Vagina (tissue), 2 donors: Measurements from ENCODE around the gene RHOJ. TPM values are rescaled to one million over a fixed set of nuclear protein-coding genes. Genes with fewer than 3 reads are reported as not detected.
A peak's percentile ranks its signal among the peaks of the same experiment; 100 is the strongest.
"Not testable (repeated sequence)": the region's sequence is repeated elsewhere in the genome, so short reads cannot be mapped to it uniquely, and the experiment has no call there.

Experiments used
- DNase-seq, 2 donors: peaks; one replicate each; pipeline ENCODE4 v3.0.0-alpha.2; 2017; ENCODE audit errors: extremely low spot score in 2 of 2
- H3K27ac ChIP-seq: fragments of 200-600 bp; sonication (generic); one replicate; pipeline ENCODE4 v1.5.1; 2019
- H3K27me3 ChIP-seq: fragments of 200-600 bp; sonication (generic); one replicate; pipeline ENCODE4 v1.5.1; 2019
- H3K36me3 ChIP-seq, 2 donors: fragments of 200-600 bp; sonication (generic); one replicate each; pipeline ENCODE4 v1.5.1; 2017 to 2019
- H3K4me1 ChIP-seq: fragments of 200-600 bp; sonication (generic); one replicate; pipeline ENCODE4 v1.5.1; 2019
- H3K4me3 ChIP-seq, 2 donors: fragments of 200-600 bp; sonication (generic); 1 replicate in 1 of 2; 2 replicates in 1 of 2; pipeline ENCODE4 v1.5.1; 2016 to 2019
- H3K9me3 ChIP-seq: fragments of 200-600 bp; sonication (generic); one replicate; pipeline ENCODE4 v1.5.1; 2019
- CTCF ChIP-seq, 3 experiments: fragments of 450-650 bp in 2 of 3; fragments of 200-600 bp in 1 of 3; sonication (generic) in 1 of 3; IDR thresholded peaks; one replicate each; pipeline ENCODE4 v1.5.1; 2017 to 2019; ENCODE audit warnings: antibody characterized with exemption in 3 of 3, mild to moderate bottlenecking in 2 of 3, moderate library complexity in 2 of 3
- POLR2A ChIP-seq, 2 donors: fragments of 450-650 bp; IDR thresholded peaks; one replicate each; pipeline ENCODE4 v1.6.1; 2017; ENCODE audit warnings: antibody characterized with exemption in 2 of 2, mild to moderate bottlenecking in 2 of 2, moderate library complexity in 2 of 2
- POLR2AphosphoS5 ChIP-seq, 2 donors: sonication (generic); formaldehyde crosslinking; IDR thresholded peaks; one replicate each; pipeline ENCODE4 v1.9.0; 2017; ENCODE audit warnings: antibody characterized with exemption in 2 of 2, mild to moderate bottlenecking in 2 of 2, low read depth in 1 of 2; ENCODE audit not compliant: insufficient read depth in 1 of 2
- intact Hi-C: fragments of 100-400 bp; cut with DNase I; formaldehyde crosslinking; loops from one replicate; pipeline ENCODE4 v1.15.1; 2023
- total RNA-seq: library from RNA; depleted of rRNA; stranded (reverse); fragments of >200 nt; gene quantifications from one replicate; pipeline ENCODE4 v1.2.3, GENCODE V29; 2016

The RHOJ gene
- total RNA-seq, 1 donor from 2014 or later = 10.8 TPM

GRCh38 chr14:63276016-63276415 is 71.8 kb downstream of the RHOJ start:
- intact Hi-C loops = loop anchor here (5.0 kb wide), 1 partner anchor 99 kb away; no protein-coding TSS in a partner anchor
- no peak overlapping the region for H3K27ac ChIP-seq

GRCh38 chr14:63276492-63277342 is 72.5 kb downstream of the RHOJ start:
- intact Hi-C loops = loop anchor here (5.0 kb wide), 1 partner anchor 99 kb away; no protein-coding TSS in a partner anchor
- Histone ChIP-seq H3K27me3 (no peaks in the 10 kb centered on the region), H3K4me1 (peaks cover 21% of the 10 kb centered on the region), H3K9me3 (no peaks in the 10 kb centered on the region), H3K4me3 (no peak overlapping the region), H3K36me3 (no peaks in the 10 kb centered on the region), H3K27ac (no peak overlapping the region)
- DNase-seq = no peak
- TF ChIP-seq CTCF (IDR thresholded peaks at IDR 0.05) (peak; percentile 63 to 87 (median 70)), POLR2A (IDR thresholded peaks at IDR 0.05) (no peak)

More at GRCh38 chr14:63276016-63276415, 71.8 kb downstream of the RHOJ start:
- TF ChIP-seq CTCF (IDR thresholded peaks at IDR 0.05) = no peak
- TF ChIP-seq POLR2A (IDR thresholded peaks at IDR 0.05) = no peak
- TF ChIP-seq POLR2AphosphoS5 (IDR thresholded peaks at IDR 0.05; ENCODE audit: insufficient read depth in 1 of 2, low read depth in 1 of 2) = no peak
- no peaks in the 10 kb centered on the region for H3K9me3 ChIP-seq
- no peaks in the 10 kb centered on the region for H3K27me3 ChIP-seq
- peaks cover 21% of the 10 kb centered on the region for H3K4me1 ChIP-seq
- no peaks in the 10 kb centered on the region for H3K36me3 ChIP-seq
- H3K4me3 ChIP-seq = no peak overlapping the region
- no peak for DNase-seq

- Histone ChIP-seq H3K27ac (no peak overlapping the region), H3K4me1 (peaks cover 18% of the 10 kb centered on the region), H3K36me3 (no peaks in the 10 kb centered on the region), H3K4me3 (no peak overlapping the region), H3K27me3 (no peaks in the 10 kb centered on the region), H3K9me3 (no peaks in the 10 kb centered on the region)
- no peak for DNase-seq
- no peak for TF ChIP-seq POLR2A (IDR thresholded peaks at IDR 0.05)
- TF ChIP-seq CTCF (IDR thresholded peaks at IDR 0.05) = no peak
- no peak for TF ChIP-seq POLR2AphosphoS5 (IDR thresholded peaks at IDR 0.05; ENCODE audit: insufficient read depth in 1 of 2, low read depth in 1 of 2)
- intact Hi-C loops = loop anchor here (5.0 kb wide), 1 partner anchor 100 kb away; no protein-coding TSS in a partner anchor
These were observed 73.4 kb downstream of the RHOJ start for GRCh38 chr14:63277591-63278183.

GRCh38 chr14:63279933-63280332 is 75.7 kb downstream of the RHOJ start:
- intact Hi-C loops = loop anchor here (5.0 kb wide), 1 partner anchor 103 kb away; no protein-coding TSS in a partner anchor
- not testable (repeated sequence) for H3K4me3 ChIP-seq, DNase-seq, H3K4me1 ChIP-seq, H3K9me3 ChIP-seq, H3K36me3 ChIP-seq, H3K27me3 ChIP-seq, H3K27ac ChIP-seq

GRCh38 chr14:63282997-63283883 is 79.0 kb downstream of the RHOJ start:
- Histone ChIP-seq H3K36me3 (no peaks in the 10 kb centered on the region), H3K4me1 (no peaks in the 10 kb centered on the region), H3K4me3 (peak overlapping the region in 1 of 2 donors; percentile 6), H3K27ac (peak overlapping the region; percentile 26), H3K27me3 (no peaks in the 10 kb centered on the region), H3K9me3 (no peaks in the 10 kb centered on the region)
- TF ChIP-seq CTCF (IDR thresholded peaks at IDR 0.05) = no peak
- TF ChIP-seq POLR2AphosphoS5 (IDR thresholded peaks at IDR 0.05; ENCODE audit: insufficient read depth in 1 of 2, low read depth in 1 of 2) = no peak
- TF ChIP-seq POLR2A (IDR thresholded peaks at IDR 0.05) = no peak
- intact Hi-C loops = no loop called here
- no peak for DNase-seq
